Measurements from ENCODE around the gene CD27.
"Not testable (repeated sequence)": the region's sequence is repeated elsewhere in the genome, so short reads cannot be mapped to it uniquely, and the experiment has no call there.

The CD27 gene

DNA sequence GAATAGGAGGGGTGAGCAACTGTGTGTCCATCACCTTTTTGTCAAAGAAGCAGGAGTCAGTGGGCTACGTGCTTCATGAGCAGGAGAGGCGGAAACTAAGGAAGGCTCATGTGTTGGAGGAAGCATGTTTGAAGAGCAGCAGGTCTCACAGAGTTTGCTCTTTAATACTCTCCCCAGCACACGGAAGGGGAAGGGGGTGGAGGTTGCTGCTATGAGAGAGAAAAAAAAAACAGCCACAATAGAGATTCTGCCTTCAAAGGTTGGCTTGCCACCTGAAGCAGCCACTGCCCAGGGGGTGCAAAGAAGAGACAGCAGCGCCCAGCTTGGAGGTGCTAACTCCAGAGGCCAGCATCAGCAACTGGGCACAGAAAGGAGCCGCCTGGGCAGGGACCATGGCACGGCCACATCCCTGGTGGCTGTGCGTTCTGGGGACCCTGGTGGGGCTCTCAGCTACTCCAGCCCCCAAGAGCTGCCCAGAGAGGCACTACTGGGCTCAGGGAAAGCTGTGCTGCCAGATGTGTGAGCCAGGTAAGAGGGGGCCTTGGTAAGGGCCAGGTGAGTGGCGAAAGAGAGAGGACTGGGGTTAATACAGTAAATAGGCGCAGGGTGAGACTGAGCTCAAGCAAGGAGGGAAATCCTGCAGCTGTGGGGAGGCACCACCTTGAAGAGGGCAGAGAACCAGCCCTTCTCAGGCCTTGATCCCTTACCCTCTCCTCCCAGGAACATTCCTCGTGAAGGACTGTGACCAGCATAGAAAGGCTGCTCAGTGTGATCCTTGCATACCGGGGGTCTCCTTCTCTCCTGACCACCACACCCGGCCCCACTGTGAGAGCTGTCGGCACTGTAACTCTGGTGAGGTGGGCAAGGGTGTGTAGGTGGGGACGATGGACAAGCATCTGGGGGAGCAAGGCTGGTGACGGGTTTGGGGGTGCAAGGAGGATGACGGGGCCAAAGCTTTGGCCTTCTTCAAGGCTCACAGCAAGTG, at the start of gene CD27:
Gene CD27, plus strand, starts transcription at position 252 of the 985 bp plus-strand sequence. Its CDS starts 141 bp downstream, at position 393.
- DNase-seq = no peak

- DNase-seq = no peak
These were observed 48.7 kb upstream of the CD27 start for GRCh38 chr12:6396031-6396430.

- DNase-seq = no peak
These were observed 44.7 kb upstream of the CD27 start for GRCh38 chr12:6399884-6400644.

- no peak for DNase-seq
These were observed 40.4 kb upstream of the CD27 start for GRCh38 chr12:6404390-6404789.

GRCh38 chr12:6405963-6406362, 38.8 kb upstream of the CD27 start:
- no peak for DNase-seq

- no peak for DNase-seq
These were observed 37.4 kb upstream of the CD27 start for GRCh38 chr12:6407236-6407954.

GRCh38 chr12:6416596-6416995, 28.2 kb upstream of the CD27 start:
- no peak for DNase-seq

DNA sequence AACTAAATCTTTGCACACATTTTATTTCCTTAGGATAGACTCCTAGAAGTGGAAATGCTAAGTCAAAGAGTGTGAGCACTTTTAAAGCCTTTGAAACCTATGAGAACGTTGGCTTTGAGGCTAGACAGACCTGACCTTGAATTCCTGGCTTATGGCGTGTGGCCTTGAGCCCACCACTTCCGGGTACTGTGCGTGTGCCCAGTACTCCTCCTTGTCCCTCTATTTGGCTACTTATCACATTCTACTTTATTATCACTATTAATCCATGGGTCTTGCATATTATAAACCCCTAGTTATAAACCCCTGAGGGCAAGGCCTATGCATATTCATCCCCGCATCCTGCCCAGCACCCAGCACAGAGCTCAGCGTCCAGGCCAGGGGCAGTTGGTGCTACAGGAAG, 26.0 kb upstream of the CD27 start:
- no peak for DNase-seq

GRCh38 chr12:6420364-6420763, 24.4 kb upstream of the CD27 start:
- DNase-seq = no peak

DNA sequence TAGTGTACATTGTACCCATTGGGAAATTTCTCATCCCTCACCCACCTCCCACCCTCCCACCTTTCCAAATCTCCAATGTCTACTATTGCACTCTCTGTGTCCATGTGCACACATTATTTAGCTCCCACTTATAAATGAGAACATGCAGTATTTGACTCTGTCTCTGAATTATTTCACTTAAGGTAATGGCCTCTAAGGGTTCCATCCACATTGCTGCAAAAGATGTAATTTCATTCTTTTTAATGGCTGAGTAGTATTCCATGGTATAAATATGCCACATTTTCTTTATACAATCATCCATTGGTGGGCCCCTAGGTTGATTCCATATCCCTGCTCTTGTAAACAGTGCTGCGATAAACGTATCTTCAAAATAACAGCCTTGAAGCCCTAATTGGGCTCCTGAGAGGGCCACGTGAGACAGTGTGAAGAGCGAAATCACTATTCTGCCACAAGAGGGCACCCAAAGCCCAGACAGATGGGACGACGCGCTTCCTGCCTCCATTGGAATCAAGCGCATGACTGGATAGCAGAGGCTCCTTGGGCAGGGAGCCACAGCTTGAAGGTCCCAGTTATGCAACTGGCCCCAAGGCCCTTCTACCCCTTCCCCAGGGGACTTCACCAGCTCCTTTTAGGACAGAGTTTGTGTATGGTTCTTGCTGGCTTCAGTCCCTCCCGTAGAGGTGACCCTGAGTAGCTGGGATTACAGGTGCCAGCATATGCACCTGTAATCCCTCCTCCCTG, 21.3 kb upstream of the CD27 start:
- peak; percentile 56 to 74 for DNase-seq

- DNase-seq = no peak
These were observed 20.8 kb upstream of the CD27 start for GRCh38 chr12:6424008-6424347.

DNA sequence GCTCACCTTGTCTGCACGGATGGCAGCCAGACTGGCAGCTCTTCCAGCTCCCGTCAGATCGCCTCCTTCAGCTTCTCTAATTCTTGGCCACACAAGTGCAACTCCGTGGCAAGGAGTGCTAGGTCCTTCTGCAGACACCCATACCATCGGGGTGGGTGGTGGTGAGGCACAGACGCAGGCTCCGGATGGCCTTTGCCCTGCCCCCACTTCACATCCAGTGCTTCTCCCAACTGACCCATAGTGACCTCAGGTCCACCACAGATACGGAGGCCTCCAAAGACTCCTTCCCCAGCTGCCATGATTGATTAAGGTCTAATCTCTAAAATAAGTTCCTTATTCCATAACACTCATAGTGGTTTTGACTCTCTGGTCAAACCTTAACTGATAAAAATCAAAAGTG, 19.9 kb upstream of the CD27 start:
- DNase-seq = no peak

- no peak for DNase-seq
These were observed 18.9 kb upstream of the CD27 start for GRCh38 chr12:6425590-6426531.

- peak; percentile 86 to 95 for DNase-seq
These were observed 17.7 kb upstream of the CD27 start for GRCh38 chr12:6426882-6427671.

DNA sequence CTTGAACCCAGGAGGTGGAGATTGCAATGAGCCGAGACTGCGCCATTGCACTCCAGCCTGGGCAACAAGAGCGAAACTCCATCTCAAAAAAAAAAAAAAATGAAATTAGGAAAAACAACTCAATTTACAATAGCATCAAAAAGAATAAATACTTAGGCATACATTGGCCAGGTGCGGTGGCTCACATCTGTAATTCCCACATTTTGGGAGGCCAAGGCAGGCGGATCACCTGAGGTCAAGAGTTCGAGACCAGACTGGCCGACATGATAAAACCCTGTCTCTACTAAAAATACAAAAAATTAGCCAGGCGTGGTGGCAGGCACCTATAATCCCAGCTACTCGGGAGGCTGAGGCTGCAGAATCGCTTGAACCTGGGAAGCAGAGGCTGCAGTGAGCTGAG, 17.0 kb upstream of the CD27 start:
- DNase-seq = not testable (repeated sequence)

DNA sequence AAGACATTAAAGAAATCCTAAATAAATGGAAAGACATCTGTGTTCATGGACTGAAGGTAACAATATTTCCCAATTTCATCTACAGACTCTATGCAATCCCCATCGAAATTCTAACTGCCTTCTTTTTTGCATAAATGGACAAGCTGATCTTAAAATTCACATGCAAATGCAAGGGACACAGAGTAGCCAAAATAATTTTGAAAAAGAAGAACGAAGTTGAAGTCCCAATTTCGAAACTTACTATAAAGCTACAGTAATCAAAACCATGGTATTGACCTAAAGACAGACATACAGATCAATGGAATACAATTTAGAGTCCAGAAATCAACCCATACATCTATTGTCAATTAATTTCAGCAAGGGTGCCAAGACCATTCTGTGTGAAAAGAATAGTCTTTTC, 16.4 kb upstream of the CD27 start:
- no peak for DNase-seq

DNA sequence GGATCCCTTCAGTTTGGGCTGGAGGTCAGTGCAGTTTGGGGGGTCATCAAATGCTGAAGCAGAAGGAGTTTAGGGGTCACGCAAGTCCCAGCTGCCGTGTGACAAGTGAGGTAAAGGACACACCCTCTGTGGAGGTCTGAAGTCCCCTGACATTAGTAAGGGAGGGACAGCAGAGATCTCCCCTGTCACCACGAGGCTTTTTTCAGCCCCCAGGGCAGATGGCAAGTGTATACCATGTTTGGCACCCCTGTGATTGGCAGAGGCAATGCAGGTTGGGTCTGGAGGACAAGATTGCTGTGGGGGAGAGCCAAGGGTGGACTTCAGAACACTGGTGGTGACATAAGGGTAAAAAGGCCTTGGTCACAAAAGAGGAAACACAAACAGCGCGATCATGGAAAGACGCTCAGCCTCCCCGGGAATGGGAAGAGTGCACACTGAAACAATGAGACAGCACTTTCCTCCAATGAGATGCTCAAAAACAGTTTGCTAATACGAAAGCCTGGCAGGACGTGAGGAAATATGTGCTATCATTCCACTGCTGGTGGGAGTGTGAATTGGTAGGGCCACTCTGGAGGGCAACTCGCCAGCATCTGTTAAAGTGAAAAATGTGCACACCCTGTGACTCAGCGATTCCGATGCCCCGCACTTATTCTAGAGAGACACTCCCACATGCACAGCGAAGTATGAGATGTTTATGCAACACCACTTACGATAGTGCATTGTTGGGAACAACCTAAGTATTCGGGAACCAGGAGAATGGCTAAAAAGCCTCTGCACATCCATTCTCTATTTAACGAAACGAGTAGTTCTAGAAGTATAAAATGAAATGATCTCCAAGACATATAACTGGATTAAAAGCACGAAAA, 14.4 kb upstream of the CD27 start:
- peak; percentile 56 to 80 for DNase-seq

DNA sequence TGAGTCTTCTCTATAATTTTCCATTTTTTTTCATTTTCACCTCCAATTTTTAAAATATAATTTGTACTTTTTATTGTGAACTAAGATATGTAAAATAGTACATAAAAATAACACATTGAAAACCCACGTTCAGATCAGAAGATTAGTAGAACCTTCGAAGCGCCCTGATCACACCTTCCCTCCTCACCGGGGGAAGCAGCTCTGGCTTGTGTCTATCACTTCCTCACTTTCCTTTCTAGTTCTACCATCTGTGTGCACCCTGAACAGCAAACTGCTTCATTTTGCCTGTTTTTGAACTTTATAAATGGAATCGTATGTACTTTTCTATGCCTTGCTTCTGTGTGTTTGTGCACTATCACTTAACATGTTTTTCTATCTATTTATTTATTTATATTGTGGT, 11.8 kb upstream of the CD27 start:
- no peak for DNase-seq
